CD4-positive, alpha-beta T cell treated with Interleukin-2 at 100 ng/mL for 4 hours (primary cell): ENCODE data around the gene RSPRY1.

Source experiments
- DNase-seq: peaks from one replicate; pipeline ENCODE4 v3.0.0-alpha.2; 2020; ENCODE audit warnings: low spot score

Gene RSPRY1

GRCh38 chr16:57224651-57225335 is 38.7 kb downstream of the RSPRY1 start:
- no peak for DNase-seq

DNA sequence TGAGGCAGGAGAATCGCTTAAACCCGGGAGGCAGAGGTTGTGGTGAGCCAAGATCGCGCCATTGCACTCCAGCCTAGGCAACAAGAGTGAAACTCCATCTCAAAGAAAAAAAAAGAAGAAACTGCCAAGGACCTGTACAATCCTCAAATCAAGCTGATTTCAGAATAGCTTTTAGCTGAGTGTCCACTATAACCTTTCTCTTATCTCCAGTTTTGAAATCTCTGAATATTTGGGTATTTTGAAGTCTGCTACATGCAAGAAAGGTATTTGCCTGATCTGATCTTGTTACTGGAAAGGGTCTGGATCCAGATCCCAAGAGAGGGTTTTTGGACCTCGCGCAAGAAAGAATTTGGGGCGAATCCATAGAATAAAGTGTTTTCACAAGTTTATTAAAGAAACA is 39.8 kb downstream of the RSPRY1 start:
- no peak for DNase-seq

DNA sequence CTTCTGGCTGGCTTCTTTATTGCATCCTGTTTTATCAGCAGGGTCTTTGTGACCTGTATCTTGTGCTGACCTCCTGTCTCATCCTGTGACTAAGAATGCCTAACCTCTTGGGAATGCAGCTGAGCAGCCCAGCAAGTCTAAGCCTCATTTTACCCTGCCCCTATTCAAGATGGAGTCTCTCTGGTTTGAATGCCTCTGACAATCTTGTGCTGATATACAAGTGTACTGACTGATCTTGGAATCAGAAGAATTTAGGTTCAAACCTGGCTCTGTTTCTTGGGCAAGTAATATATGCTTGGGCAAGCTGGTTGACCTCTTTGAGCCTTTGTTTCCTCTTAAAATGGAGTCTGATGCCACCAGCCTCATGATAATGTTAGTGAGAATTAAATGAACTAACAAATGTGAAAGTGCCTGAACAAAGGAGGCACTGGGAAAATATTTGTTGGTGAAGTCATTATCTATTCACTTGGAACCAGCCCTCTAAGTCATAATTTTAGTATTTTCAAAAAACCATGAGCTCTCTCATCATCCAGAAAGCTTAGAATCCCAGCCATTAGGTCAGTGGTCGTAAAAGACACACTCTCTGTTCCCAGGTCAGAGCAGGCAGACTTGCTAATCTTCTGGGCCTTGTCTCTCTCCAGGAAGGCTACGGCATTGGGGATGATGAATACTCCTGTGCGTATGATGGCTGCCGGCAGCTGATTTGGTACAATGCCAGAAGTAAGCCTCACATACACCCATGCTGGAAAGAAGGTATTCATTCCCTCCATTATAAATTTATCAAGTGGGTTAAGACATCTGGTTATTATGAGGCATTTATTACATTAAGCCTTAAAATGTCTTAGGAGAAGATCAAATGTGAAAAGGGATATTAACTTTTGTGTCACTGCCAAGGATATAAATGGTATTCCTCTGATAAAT is 40.8 kb downstream of the RSPRY1 start:
- no peak for DNase-seq

DNA sequence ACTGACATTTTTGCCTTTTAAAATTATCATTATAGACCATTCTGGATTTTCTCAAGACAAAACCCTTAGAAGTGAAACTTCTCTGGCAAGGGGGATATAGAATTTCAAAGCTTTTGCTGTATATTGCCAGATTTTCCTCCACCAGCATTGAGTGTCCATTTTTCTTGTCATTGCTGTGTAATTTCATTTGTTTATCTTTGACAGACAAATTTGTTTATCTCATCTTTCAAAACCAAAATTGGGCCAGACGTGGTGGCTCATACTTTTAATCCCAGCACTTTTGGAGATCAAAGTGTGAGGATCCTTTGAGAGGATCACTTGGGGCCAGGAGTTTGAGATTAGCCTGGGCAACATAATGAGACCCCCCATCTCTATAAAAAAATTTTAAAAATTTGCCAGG is 43.0 kb downstream of the RSPRY1 start:
- no peak for DNase-seq

- DNase-seq: no peak
Measured at GRCh38 chr16:57231821-57232350, 45.8 kb downstream of the RSPRY1 start.

- no peak for DNase-seq
Measured at GRCh38 chr16:57233944-57234706, 48.0 kb downstream of the RSPRY1 start.

DNA sequence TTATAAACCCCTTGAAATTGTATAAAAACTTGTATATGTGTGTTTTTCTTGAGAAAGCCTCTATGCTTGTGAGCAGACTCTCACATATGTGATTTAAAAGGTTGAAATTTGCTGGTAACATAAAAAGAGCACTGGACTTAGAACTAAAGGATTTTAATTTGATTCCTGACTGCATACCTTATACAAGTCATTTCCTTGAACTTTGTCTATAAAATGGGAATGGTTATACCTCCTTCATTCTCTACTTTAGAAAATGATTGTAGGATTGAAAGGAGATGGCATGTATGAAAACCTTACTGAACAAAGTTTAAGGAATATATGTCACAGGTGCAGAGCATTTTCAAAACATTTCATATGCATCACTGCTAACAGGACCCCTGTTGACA is 48.6 kb downstream of the RSPRY1 start:
- no peak for DNase-seq

- DNase-seq: peak; percentile 12
Measured at GRCh38 chr16:57235128-57236021, 49.2 kb downstream of the RSPRY1 start.

DNA sequence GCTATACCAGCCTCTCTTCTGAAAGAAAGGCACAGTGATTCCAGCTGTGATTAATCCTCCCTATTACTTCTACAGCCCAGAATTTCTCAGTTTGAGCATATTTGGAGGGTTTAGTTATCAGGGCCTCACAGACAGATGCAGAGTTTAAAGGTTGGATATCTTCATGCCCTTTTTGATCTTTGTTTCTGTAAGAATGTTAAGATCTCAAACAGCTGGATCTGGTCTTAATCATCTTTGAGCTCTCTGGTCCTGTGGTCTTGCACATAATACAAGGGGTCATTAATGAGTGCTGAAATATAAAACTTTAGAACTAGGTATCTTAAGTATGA is 49.9 kb downstream of the RSPRY1 start:
- no peak for DNase-seq

- DNase-seq: no peak
Measured at GRCh38 chr16:57238682-57239081, 52.6 kb downstream of the RSPRY1 start.

DNA sequence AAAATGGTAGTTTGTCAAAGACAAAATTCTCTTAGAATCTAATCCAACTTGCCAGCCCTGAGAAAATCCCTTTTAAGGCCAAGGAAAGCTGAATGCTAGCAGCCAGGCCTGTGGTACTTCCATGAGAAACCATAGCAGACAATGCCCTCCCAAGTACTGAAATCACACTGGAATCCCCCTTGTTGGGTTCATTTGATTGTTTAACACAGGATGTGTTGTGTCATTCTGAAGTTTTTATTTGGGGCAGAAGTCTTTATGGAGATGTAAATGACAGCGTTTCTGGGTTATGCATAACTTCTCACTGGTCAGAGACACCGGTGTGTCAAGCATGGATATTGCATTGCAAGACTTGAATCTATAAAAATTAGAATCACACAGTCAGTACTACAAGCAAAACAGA is 53.0 kb downstream of the RSPRY1 start:
- DNase-seq: no peak

- no peak for DNase-seq
Measured at GRCh38 chr16:57240851-57241250, 54.7 kb downstream of the RSPRY1 start.

DNA sequence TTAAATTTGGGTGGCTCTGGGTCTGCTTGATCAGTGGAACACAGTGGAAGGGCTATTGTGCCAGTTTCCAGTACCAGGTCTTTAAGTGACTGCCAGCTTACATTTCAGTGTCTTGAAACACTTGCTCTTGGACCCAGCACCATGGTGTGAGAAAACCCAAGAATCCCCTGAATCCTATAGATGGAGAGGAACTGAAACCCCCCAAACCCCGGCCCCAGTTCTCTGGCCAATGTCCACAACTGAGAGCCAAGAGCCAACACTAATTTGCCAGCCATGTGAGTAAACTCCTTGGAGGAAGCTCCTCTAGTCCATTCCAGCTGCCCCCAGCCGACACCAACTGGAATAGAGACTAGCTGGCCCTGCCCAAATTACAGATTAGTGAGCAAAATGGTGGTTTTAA is 56.5 kb downstream of the RSPRY1 start:
- no peak for DNase-seq

DNA sequence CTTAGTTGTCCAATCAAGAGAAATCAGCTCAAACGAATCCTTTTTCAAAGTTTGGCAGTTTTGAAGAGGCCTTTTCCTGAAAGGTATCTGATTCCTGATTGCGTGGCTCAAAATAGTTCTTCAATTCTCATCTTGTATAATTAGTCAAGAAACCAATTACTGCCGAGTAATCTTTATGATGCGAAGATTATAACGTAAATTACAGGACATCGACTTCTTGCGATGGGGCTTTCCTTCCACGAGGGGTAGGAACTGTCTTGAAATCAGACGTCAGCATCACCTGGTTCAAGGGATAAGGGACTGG is 58.3 kb downstream of the RSPRY1 start:
- DNase-seq: no peak

DNA sequence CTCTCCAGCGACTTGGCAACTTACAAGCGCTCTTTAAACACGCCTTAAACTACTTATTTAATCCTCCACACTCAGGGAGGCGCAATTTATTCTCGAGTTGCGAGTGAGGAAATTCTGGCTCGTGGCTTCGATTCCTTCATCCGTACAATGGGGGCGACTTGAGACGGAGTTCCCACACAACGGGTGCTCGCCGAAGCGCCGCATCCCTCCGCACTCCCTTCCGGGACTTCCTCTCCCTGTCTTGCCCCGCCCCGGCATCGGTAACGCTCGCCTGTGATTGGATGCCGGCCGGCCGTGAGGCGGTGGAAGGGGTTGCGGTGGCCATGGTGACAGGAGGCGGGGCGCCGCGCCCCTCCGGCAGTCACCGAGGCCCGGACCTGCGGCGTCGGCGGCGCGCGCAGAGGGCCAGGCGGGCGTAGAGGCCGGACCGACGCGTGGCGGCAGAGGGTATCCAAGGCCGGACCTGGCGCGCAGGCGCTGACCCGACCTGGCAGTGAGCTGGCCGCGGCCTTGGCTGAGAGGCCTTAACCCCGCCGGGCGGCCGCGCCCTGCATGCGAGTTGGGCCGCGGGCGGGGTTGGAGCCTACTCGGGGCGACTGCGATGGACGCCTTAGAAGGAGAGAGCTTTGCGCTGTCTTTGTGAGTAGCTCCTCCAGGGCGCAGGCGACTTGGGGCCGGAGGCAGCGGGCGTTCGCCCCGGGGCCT is 58.8 kb downstream of the RSPRY1 start, which contains the start of gene ARL2BP:
Gene ARL2BP, plus strand, starts transcription at position 493 of the 705 bp plus-strand sequence. Its CDS starts 109 bp downstream, at position 602.
- DNase-seq: peak; percentile 98

DNA sequence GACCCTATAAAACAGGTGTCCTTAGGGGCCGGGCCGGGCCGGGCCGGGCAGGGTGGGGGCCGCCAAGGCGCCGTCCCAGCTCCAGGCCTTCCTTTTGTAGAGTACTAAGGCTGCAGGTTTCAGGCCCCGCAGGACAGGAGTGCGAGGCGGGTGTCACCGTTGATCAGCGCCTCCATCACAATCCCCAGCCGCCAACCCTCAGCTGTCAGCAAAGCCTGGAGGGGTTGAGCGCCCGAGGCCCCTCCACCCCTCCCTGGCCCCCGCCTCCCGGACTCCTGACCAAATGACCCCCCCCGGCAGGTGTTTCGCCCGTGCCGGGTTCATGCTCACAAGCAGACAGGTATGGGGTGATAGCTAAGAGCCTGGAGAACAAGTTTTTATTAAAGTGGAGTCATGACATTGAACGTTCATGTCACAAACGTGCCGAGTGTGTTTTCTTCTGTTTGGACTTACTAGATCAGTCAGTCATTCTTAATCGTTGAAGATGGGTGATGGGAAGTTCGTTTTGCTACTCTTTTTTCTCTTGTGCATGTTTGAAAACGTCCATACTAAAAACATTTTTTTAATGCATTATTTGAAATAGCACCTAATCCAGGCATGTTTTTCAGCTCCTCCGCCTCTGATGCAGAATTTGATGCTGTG is 59.5 kb downstream of the RSPRY1 start:
- no peak for DNase-seq

- DNase-seq: no peak
Measured at GRCh38 chr16:57251352-57251751, 65.2 kb downstream of the RSPRY1 start.

DNA sequence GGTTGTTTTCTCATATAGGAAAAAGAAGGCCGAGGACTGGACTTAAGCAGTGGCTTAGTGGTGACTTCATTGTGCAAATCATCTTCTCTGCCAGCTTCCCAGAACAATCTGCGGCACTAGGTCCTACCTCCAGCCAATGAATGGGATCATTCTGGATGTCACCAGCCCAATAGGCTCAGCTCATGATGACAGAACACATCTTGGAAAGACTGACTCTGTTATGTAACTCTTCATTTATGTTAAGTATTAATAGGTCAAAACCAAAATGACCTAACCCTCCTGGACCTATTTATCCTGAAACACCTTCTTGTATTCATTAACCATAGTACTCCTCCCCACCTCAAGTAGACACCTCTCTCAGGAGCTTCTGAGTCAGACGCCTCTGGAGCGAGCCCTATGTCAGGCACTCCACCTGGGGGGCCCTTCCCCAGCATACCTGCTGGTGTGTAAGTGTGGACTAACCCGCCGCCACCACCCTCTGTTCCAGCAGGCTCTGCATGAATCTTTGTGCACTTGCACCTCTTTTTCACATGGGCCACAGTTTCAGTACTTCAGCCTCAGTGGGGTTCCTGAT is 66.1 kb downstream of the RSPRY1 start:
- no peak for DNase-seq

- no peak for DNase-seq
Measured at GRCh38 chr16:57253466-57253865, 67.3 kb downstream of the RSPRY1 start.
